IMR-90 (cell line): Measurements from ENCODE around the gene SIGLEC7. TPM values are rescaled to one million over a fixed set of nuclear protein-coding genes. Genes with fewer than 3 reads are reported as not detected.

Experiments used
- ATAC-seq: fragments of 200-7000 bp; cut with Tn5 transposase; 2 replicates; pipeline ENCODE4 v1.9.1; 2020; ENCODE audit warnings: low read depth, mild to moderate bottlenecking, moderate library complexity
- BruUV-seq: library from RNA; stranded (reverse); fragments of 400-500 nt; replicated peaks from 2 replicates; lab custom pipeline; 2021; lab: Mats Ljungman, UMichigan
- CTCF ChIA-PET: fragments of 300-600 bp; formaldehyde crosslinking; extraction: SDS; loops from one replicate; lab custom pipeline; 2021; ENCODE audit warnings: antibody characterized with exemption; lab: Yijun Ruan, JAX
- POLR2A ChIA-PET: fragments of 300-600 bp; sonication (Branson Sonifier 250); formaldehyde crosslinking; loops from one replicate; lab custom pipeline; 2022; ENCODE audit warnings: antibody characterized with exemption; ENCODE audit not compliant: unreplicated experiment; lab: Charles Lee
- DNase-seq: peaks from one replicate; pipeline ENCODE4 v3.0.0; 2013
- H2AFZ ChIP-seq: replicated peaks from 2 replicates; pipeline ENCODE3; 2013; ENCODE audit warnings: low read length, mild to moderate bottlenecking; ENCODE audit not compliant: poor library complexity
- H2AK5ac ChIP-seq: 2 replicates; pipeline ENCODE4 v1.6.1; 2013; ENCODE audit warnings: low read depth, low read length, inconsistent platforms
- H2AK9ac ChIP-seq: replicated peaks from 2 replicates; pipeline ENCODE3; 2013; ENCODE audit warnings: mild to moderate bottlenecking, low read depth, low read length, moderate library complexity; ENCODE audit not compliant: poor library complexity
- H2BK120ac ChIP-seq: 2 replicates; pipeline ENCODE4 v1.6.1; 2013; ENCODE audit warnings: low read depth, low read length, inconsistent platforms
- H2BK15ac ChIP-seq: 3 replicates; pipeline ENCODE4 v1.6.1; 2013; ENCODE audit warnings: low read depth, low read length, inconsistent platforms
- H2BK20ac ChIP-seq: 2 replicates; pipeline ENCODE4 v1.6.1; 2013; ENCODE audit warnings: low read depth, mild to moderate bottlenecking, inconsistent platforms, low read length, moderate library complexity
- H2BK5ac ChIP-seq: 2 replicates; pipeline ENCODE4 v1.6.1; 2013; ENCODE audit warnings: mild to moderate bottlenecking, low read depth, low read length, inconsistent platforms; ENCODE audit not compliant: poor library complexity, severe bottlenecking
- H3K14ac ChIP-seq: replicated peaks from 2 replicates; pipeline ENCODE4 v1.6.1; 2013; ENCODE audit warnings: low read depth, low read length, inconsistent platforms
- H3K18ac ChIP-seq: 2 replicates; pipeline ENCODE4 v1.6.1; 2013; ENCODE audit warnings: low read depth, low read length, control low read depth
- H3K23ac ChIP-seq: 2 replicates; pipeline ENCODE4 v1.6.1; 2013; ENCODE audit warnings: low read depth, low read length, inconsistent platforms
- H3K27ac ChIP-seq: 2 replicates; pipeline ENCODE4 v1.5.1; 2013; ENCODE audit warnings: mild to moderate bottlenecking, control low read depth, low read length; ENCODE audit not compliant: insufficient read depth
- H3K27me3 ChIP-seq: 2 replicates; pipeline ENCODE4 v1.6.1; 2013; ENCODE audit warnings: low read length; ENCODE audit not compliant: control insufficient read depth, insufficient read depth
- H3K36me3 ChIP-seq: 2 replicates; pipeline ENCODE4 v1.6.1; 2013; ENCODE audit warnings: low read length, mixed read lengths; ENCODE audit not compliant: control insufficient read depth, insufficient read depth
- H3K4ac ChIP-seq: 2 replicates; pipeline ENCODE4 v1.6.1; 2013; ENCODE audit warnings: low read depth, low read length, inconsistent platforms
- H3K4me1 ChIP-seq: 2 replicates; pipeline ENCODE4 v1.6.1; 2013; ENCODE audit warnings: low read length, mixed read lengths; ENCODE audit not compliant: control insufficient read depth, insufficient read depth
- H3K4me2 ChIP-seq: 2 replicates; pipeline ENCODE4 v1.6.1; 2013; ENCODE audit warnings: low read depth, mild to moderate bottlenecking, control low read depth, low read length, moderate library complexity
- H3K4me3 ChIP-seq: 2 replicates; pipeline ENCODE4 v1.5.1; 2013; ENCODE audit warnings: low read depth, mild to moderate bottlenecking, control low read depth, low read length, moderate library complexity; ENCODE audit not compliant: insufficient read depth
- H3K56ac ChIP-seq: 2 replicates; pipeline ENCODE4 v1.6.1; 2013; ENCODE audit warnings: low read length, inconsistent platforms; ENCODE audit not compliant: insufficient read depth; ENCODE audit errors: extremely low read depth
- H3K79me1 ChIP-seq, 2 experiments: 2 replicates each; pipeline ENCODE4 v1.6.1; 2013; ENCODE audit warnings: low read length in 2 of 2, inconsistent platforms in 1 of 2, low read depth in 1 of 2
- H3K9ac ChIP-seq: 2 replicates; pipeline ENCODE4 v1.6.1; 2013; ENCODE audit warnings: low read depth, low read length, control low read depth
- H3K9me1 ChIP-seq: 2 replicates; pipeline ENCODE4 v1.6.1; 2013; ENCODE audit warnings: low read length, inconsistent platforms; ENCODE audit not compliant: insufficient read depth
- H3K9me3 ChIP-seq: 2 replicates; pipeline ENCODE4 v1.6.1; 2013; ENCODE audit warnings: low read length; ENCODE audit not compliant: control insufficient read depth, insufficient read depth
- H4K20me1 ChIP-seq: 2 replicates; pipeline ENCODE4 v1.6.1; 2013; ENCODE audit warnings: low read length, inconsistent platforms; ENCODE audit not compliant: insufficient read depth
- H4K5ac ChIP-seq: 2 replicates; pipeline ENCODE4 v1.6.1; 2013; ENCODE audit warnings: mild to moderate bottlenecking, low read depth, low read length, control low read depth
- H4K8ac ChIP-seq, 2 experiments: 2 replicates each; pipeline ENCODE4 v1.6.1; 2013; ENCODE audit warnings: low read depth in 2 of 2, low read length in 2 of 2, control low read depth in 1 of 2, inconsistent platforms in 1 of 2
- H4K91ac ChIP-seq: 2 replicates; pipeline ENCODE4 v1.6.1; 2013; ENCODE audit warnings: low read depth, low read length, inconsistent platforms; ENCODE audit not compliant: insufficient read depth
- BHLHE40 ChIP-seq: fragments of 150-350 bp; IDR thresholded peaks from 2 replicates; pipeline ENCODE4 v1.6.1; 2016; ENCODE audit warnings: mild to moderate bottlenecking, low read depth, low read length
- CEBPB ChIP-seq: IDR thresholded peaks from 2 replicates; pipeline ENCODE4 v1.6.1; 2012; ENCODE audit warnings: low read depth, low read length, improper control_type of control experiment
- CHD1 ChIP-seq: IDR thresholded peaks from 2 replicates; pipeline ENCODE4 v1.6.1; 2012; ENCODE audit warnings: low read depth, low read length, improper control_type of control experiment
- FOS ChIP-seq: fragments of 150-350 bp; IDR thresholded peaks from 2 replicates; pipeline ENCODE4 v1.6.1; 2016; ENCODE audit warnings: low read depth, low read length
- MAFK ChIP-seq: IDR thresholded peaks from 2 replicates; pipeline ENCODE4 v1.6.1; 2012; ENCODE audit warnings: low read depth, low read length, improper control_type of control experiment
- MAZ ChIP-seq: IDR thresholded peaks from 2 replicates; pipeline ENCODE4 v1.6.1; 2012; ENCODE audit warnings: low read depth, mild to moderate bottlenecking, low read length, improper control_type of control experiment, moderate library complexity, borderline replicate concordance
- MXI1 ChIP-seq: IDR thresholded peaks from 2 replicates; pipeline ENCODE4 v1.6.1; 2012; ENCODE audit warnings: low read depth, mild to moderate bottlenecking, low read length, moderate library complexity, borderline replicate concordance
- NFE2L2 ChIP-seq: fragments of 150-350 bp; IDR thresholded peaks from 2 replicates; pipeline ENCODE4 v1.6.1; 2016; ENCODE audit warnings: low read depth, mild to moderate bottlenecking, low read length
- POLR2A ChIP-seq: IDR thresholded peaks from 2 replicates; pipeline ENCODE4 v1.6.1; 2012; ENCODE audit warnings: mild to moderate bottlenecking, low read depth, low read length
- RAD21 ChIP-seq: IDR thresholded peaks from 2 replicates; pipeline ENCODE4 v1.6.1; 2012; ENCODE audit warnings: low read length, improper control_type of control experiment
- RCOR1 ChIP-seq: IDR thresholded peaks from 2 replicates; pipeline ENCODE4 v1.6.1; 2012; ENCODE audit warnings: mild to moderate bottlenecking, low read length, improper control_type of control experiment; ENCODE audit not compliant: insufficient replicate concordance
- RFX5 ChIP-seq: IDR thresholded peaks from 2 replicates; pipeline ENCODE4 v1.8.0; 2012; ENCODE audit warnings: low read depth, mild to moderate bottlenecking, low read length, moderate library complexity
- SMC3 ChIP-seq: fragments of 150-350 bp; IDR thresholded peaks from 2 replicates; pipeline ENCODE4 v1.6.1; 2016; ENCODE audit warnings: low read depth, mild to moderate bottlenecking, antibody characterized with exemption, low read length, moderate library complexity
- WGBS, 2 experiments: methylation state at CpG; one replicate each; pipeline versions ENCODE4 v1.1.5 to v1.1.7; 2013; ENCODE audit warnings: missing lambda C conversion rate in 2 of 2; ENCODE audit not compliant: insufficient read length in 1 of 2; ENCODE audit errors: extremely low coverage in 2 of 2; 5-methylcytosine and 5-hydroxymethylcytosine counted together
- dilution Hi-C: fragments of 300-500 bp; cut with HindIII; formaldehyde crosslinking; loops from one replicate; pipeline ENCODE4 v1.14.3; 2018; ENCODE audit warnings: low sequenced_read_pairs; ENCODE audit not compliant: unreplicated experiment
- in situ Hi-C: fragments of 300-500 bp; cut with MboI; formaldehyde crosslinking; loops from 3 replicates; pipeline ENCODE4 v1.14.3; 2019; ENCODE audit warnings: low sequenced_read_pairs, inconsistent platforms, mixed read lengths
- intact Hi-C: fragments of 100-400 bp; cut with micrococcal nuclease; formaldehyde crosslinking; loops from 2 replicates; pipeline ENCODE4 v1.10.0; 2022
- polyA plus RNA-seq, 3 experiments: library from polyadenylated mRNA; depleted of rRNA; stranded (reverse); fragments of >200 nt; gene quantifications; 2 replicates each; pipeline ENCODE4 v1.2.3, GENCODE V29; 2012; ENCODE audit warnings: low replicate concordance in 1 of 3
- total RNA-seq: library from RNA; depleted of rRNA; stranded (reverse); fragments of >200 nt; gene quantifications from 2 replicates; pipeline ENCODE4 v1.2.3, GENCODE V29; 2012
- TF ChIP-seq, protein P1 (sequence below): conservative IDR thresholded peaks from 2 replicates; pipeline ENCODE4 v1.5.1; 2012; ENCODE audit warnings: mild to moderate bottlenecking, low read depth, low read length, improper control_type of control experiment
- TF ChIP-seq, protein P2 (sequence below): fragments of 150-350 bp; IDR thresholded peaks from 2 replicates; pipeline ENCODE4 v1.6.1; 2017; ENCODE audit warnings: mild to moderate bottlenecking, antibody characterized with exemption, low read length, low read depth
- TF ChIP-seq, protein P3 (sequence below): fragments of 150-350 bp; IDR thresholded peaks from 2 replicates; pipeline ENCODE4 v1.6.1; 2016; ENCODE audit warnings: low read depth, mild to moderate bottlenecking, low read length, moderate library complexity, borderline replicate concordance

Gene SIGLEC7
- total and polyA plus RNA-seq, 2 of the 4 experiments (the other 2 are of a cell fraction), result not detected

DNA sequence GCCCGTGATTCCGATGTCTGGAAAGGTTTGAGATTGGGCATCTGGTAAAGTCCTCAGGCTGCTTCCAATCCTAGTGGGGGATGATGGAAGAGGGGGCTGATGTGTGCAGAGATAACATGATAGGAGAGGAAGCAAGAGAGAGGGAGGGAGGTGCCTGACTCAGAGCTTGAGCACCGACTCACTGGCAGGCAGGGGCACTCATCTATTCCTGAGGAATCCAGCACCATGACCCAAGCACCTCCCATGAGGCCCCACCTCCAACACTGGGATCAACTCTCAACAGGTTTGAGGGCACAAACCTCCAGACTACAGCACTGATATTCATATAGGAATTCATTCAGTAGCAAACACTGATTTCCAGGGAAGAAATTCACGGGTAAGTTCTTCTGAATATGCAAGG is 23.0 kb upstream of the SIGLEC7 start:
- BruUV-seq, result no TSS peak
- H3K4me3 ChIP-seq, result no peak overlapping the region
- in situ Hi-C loops (no loop called here), intact Hi-C loops (no loop called here), dilution Hi-C loops (no loop called here)
- no peak overlapping the region for H2BK5ac ChIP-seq
- H2AK5ac ChIP-seq, result no peak overlapping the region
- POLR2A ChIA-PET, result no interaction called here
- H3K9ac ChIP-seq, result no peak overlapping the region
- peaks cover under 1% of the 10 kb centered on the region; the same call in 1 of the 2 replicates for H3K27me3 ChIP-seq
- H3K4me1 ChIP-seq, result no peaks in the 10 kb centered on the region
- no peak overlapping the region for H3K56ac ChIP-seq
- H3K23ac ChIP-seq, result no peak overlapping the region
- no peaks in the 10 kb centered on the region for H3K9me1 ChIP-seq
- no peak overlapping the region for H2BK120ac ChIP-seq
- no peak overlapping the region for H2AK9ac ChIP-seq
- WGBS, 2 experiments, result 64% methylated on average over 2 of the region's 4 CpGs; no CpG with 5 or more reads in 1 of the 2 experiments
- no peak overlapping the region for H2BK15ac ChIP-seq
- H4K20me1 ChIP-seq, result no peaks in the 10 kb centered on the region
- no peaks in the 10 kb centered on the region for H3K9me3 ChIP-seq
- H4K5ac ChIP-seq, result no peak overlapping the region
- TF ChIP-seq CEBPB (no peak), NFE2L2 (no peak), POLR2A (no peak), FOS (no peak), RAD21 (no peak), SMC3 (no peak), MXI1 (no peak), MAZ (no peak), RFX5 (no peak), RCOR1 (no peak), BHLHE40 (no peak), MAFK (no peak), CHD1 (no peak)
- TF ChIP-seq, protein P1, sequence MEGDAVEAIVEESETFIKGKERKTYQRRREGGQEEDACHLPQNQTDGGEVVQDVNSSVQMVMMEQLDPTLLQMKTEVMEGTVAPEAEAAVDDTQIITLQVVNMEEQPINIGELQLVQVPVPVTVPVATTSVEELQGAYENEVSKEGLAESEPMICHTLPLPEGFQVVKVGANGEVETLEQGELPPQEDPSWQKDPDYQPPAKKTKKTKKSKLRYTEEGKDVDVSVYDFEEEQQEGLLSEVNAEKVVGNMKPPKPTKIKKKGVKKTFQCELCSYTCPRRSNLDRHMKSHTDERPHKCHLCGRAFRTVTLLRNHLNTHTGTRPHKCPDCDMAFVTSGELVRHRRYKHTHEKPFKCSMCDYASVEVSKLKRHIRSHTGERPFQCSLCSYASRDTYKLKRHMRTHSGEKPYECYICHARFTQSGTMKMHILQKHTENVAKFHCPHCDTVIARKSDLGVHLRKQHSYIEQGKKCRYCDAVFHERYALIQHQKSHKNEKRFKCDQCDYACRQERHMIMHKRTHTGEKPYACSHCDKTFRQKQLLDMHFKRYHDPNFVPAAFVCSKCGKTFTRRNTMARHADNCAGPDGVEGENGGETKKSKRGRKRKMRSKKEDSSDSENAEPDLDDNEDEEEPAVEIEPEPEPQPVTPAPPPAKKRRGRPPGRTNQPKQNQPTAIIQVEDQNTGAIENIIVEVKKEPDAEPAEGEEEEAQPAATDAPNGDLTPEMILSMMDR, result no peak
- TF ChIP-seq, protein P2, sequence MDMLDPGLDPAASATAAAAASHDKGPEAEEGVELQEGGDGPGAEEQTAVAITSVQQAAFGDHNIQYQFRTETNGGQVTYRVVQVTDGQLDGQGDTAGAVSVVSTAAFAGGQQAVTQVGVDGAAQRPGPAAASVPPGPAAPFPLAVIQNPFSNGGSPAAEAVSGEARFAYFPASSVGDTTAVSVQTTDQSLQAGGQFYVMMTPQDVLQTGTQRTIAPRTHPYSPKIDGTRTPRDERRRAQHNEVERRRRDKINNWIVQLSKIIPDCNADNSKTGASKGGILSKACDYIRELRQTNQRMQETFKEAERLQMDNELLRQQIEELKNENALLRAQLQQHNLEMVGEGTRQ, result no peak
- TF ChIP-seq, protein P3, sequence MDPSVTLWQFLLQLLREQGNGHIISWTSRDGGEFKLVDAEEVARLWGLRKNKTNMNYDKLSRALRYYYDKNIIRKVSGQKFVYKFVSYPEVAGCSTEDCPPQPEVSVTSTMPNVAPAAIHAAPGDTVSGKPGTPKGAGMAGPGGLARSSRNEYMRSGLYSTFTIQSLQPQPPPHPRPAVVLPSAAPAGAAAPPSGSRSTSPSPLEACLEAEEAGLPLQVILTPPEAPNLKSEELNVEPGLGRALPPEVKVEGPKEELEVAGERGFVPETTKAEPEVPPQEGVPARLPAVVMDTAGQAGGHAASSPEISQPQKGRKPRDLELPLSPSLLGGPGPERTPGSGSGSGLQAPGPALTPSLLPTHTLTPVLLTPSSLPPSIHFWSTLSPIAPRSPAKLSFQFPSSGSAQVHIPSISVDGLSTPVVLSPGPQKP, result no peak
- H4K91ac ChIP-seq, result no peak overlapping the region
- no peak overlapping the region for H2BK20ac ChIP-seq
- no peak overlapping the region for H3K27ac ChIP-seq
- no peak overlapping the region for H2AFZ ChIP-seq
- ATAC-seq (no peak), DNase-seq (no peak)
- no peaks in the 10 kb centered on the region for H3K36me3 ChIP-seq
- H3K4me2 ChIP-seq, result no peak overlapping the region
- H4K8ac ChIP-seq, result no peak overlapping the region
- no peaks in the 10 kb centered on the region for H3K79me1 ChIP-seq
- H3K4ac ChIP-seq, result no peak overlapping the region
- no peak overlapping the region for H3K18ac ChIP-seq
- CTCF ChIA-PET, result interaction anchor here (0.6 kb wide), 1 partner anchor 58 kb away, joined by 3 read pairs; no protein-coding TSS in a partner anchor
- H3K14ac ChIP-seq, result no peak overlapping the region
